ENCODE data around the gene LDB1.

Gene LDB1

DNA sequence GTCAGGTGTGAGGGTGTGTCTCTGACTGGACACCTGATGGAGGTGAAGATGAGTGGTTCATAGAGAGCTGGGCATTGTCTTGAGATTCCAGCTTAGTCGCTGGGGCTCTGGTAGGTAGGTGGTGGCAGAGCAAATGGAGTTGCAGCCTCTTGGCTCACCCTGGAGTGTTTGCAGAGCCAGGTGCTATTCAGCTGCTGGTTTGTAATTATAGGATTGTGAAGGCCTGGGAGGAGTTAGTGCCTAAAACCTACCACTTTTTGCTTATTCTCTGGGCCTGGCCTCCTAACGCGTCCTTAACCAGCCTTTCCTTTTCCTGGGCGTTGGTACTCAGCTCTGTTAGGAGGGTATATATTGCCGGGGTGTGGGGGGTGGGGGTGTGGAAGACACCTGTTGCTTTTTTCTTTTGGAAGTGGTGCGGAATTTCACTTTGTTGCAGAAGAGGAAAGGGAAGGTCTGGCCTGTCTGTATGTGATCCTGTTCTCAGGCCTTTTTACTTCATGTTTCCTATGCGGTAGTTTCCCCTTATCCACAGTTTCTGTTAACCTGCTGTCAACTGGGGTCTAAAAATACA is 15.9 kb upstream of the LDB1 start:
- no peak for DNase-seq (ENCODE audit: low spot score)

DNA sequence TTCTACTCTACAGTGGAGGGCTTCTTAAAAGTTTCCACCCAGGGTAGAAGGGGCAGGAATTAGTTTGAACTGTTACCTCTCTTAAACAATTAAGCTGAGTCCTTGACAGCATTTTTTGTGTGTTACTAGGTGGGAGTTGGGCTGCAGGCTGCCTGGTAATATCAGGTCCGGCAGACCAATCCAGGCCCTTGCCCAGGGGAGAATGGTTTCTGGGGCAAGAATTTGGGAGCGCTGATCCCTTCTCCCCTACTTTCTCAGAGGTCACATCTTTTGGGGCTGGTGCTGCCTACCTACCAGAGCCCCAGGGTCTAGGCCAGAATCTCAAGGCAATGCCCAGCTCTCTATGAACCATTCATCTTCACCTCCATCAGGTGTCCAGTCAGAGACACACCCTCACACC is 14.2 kb upstream of the LDB1 start:
- no peak for DNase-seq (ENCODE audit: low spot score)

DNA sequence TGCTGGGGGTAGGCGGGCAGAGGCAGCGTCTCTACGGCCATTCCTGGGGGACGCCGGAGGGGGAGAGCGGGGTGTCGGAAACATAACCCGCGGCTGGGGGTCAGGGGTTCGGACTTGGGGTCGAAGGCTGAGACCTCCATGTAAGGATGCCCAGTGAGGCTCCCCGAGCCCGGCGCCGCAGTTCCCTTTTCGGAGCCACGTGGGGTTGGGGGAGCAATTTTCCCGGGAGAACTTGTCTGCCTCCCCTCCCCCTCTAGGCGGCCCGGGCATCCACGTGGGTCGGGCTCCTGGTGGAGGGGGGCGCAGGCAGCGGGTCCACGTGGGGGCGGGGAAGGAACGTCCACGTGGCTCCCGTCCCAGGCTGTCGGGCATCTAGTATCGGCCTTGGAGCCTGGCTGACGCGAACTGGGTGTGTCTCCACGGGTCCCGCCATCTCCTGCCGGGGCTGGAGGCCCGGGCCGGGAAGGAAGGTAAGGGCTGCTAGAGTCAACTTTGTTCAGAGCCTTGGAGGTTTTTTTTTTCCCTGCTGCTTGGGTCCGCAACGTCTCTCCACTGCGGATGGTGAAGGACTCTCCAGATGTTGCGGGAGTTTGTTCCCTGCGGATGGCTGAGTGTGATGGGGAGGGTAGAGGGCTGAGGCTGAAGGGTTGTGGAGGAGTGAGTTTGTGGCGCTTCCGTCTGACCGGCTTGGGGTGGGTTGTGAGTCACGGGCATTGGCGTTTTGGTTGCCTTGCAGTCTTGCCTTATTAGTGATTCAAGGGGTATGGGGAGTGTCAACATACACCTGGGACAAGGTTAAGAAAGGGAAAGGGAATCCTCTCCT is 13.4 kb upstream of the LDB1 start:
- DNase-seq (ENCODE audit: low spot score): peak; percentile 62

DNA sequence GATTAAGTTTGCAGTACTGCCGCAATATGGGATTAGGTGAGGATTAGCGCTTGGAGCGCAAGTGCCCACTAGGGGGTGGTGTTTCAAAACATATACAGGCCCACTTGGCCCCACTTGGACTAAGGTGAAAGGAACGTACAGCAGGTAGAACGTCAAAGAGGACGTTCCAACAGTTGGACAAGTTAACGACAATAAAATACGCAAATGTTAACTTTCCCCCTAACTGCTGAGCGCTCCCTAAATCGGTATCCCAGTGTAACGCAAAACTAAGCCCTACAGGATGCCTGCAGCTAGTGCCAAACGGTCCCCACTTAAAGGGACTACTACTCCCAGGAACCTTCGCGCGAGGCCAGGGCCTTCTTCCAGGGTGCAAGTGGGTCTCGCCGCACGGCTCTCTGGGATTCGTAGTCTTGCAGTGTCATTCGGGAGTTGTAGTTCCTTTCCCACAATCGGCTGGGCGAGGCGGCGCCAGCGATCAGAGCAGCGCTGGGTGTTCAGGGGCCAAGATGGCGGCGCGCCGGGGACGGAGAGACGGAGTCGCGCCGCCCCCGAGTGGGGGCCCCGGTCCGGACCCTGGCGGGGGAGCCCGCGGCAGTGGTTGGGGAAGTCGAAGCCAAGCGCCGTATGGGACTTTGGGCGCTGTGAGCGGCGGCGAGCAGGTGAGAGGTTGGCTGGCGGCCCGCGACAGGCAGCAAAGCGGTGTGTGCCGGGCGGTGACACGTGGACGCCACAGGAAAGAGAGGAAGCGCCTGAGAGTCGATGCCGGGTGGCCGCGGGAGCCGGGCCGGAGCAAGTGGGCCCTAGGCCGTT is 12.6 kb upstream of the LDB1 start, which contains the start of gene PPRC1:
PPRC1 (plus strand) TSS at position 478 of the 810 bp plus-strand sequence; CDS start at position 507, 29 bp downstream.
- DNase-seq (ENCODE audit: low spot score): peak; percentile 98

DNA sequence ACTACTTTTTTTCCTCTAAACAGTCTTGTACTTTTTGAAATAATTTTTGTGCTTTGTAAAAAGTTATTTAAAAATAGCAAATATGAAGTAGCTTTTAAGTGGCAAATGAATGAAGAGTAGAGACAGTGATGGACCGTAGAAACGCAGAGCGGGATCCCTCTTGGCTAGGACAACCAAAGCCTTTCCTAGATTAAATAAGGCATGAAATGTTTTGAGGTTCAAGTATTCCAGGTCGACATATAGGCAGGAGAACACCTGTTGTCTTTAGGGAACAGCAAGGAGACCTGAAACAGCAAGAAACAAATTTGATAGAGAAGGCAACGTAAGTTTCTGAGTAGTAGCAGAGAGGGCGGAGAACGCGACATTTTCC is 12.0 kb upstream of the LDB1 start:
- DNase-seq (ENCODE audit: low spot score): no peak

DNA sequence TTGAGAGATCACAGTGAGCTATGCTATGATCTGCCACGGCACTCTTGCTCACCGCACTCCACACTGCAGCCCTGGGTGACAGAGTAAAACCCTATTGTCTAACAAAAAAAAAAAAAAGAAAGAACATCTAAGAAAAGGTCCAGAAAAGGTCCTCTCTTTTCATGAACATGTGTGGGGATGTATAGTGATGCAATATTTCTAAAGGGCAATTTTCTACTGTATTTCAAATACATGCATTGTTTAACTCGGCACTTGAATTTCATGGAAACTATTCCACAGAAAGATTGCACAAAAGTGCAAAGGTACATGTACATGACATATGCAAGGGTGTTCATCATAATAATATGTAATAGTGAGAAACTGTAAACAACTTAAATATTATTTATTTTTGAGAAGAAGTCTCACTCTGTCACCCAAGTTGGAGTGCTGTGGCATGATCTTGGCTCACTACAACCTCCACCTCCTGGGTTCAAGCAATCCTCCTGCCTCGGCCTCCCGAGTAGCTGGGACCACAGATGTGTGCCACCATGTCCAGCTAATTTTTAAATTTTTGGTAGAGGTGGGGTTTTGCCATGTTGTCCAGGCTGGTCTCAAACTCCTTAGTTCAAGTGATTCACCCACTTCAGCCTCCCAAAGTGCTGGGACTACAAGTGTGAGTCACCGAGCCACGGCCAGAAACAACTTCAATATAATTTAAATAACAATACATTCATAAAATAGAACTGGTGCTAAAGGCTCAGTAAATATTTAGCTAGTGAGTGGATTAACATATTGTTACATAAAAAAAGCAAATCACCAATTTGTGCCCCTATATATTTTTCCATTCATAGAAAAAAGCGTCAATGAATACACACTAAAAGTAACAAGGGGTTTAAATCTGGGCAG is 11.4 kb upstream of the LDB1 start:
- no peak for DNase-seq (ENCODE audit: low spot score)

DNA sequence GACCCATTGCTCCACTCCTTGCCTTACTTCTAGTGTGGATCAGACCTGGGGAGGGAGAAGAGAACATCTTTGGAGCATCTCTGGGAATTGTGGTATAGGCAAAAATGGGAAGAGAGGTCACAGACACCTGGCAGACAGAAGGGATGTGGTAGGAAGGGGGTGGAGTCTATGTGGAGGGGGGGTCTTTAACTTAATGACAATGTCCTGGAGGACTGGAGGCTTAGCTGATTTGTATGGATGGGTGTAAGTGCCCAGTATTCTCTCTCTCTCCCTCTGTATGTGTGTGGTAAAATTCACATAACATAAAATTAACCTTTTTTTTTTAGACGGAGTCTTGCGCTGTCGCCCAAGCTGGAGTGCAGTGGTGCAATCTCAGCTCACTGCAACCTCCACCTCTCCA is 3.1 kb upstream of the LDB1 start:
- no peak for DNase-seq (ENCODE audit: low spot score)

DNA sequence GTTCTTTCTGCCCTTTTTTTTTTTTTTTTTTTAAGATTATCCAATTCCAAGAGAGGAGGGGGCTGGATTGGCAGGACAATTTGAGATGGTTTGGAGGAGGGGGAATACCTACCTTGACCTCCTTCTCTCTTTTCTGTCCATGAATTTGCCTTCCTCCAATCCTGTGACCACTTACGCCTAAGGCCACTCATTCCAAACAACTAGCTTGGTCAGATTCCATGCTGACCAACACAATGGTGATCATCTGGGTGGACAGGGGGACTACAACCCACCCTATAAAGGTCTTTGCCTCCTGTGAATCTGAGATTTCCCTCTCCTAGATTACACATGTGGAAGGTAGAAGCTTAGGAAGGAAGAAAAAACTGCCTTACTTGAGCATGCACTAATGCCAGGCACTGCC is 2.3 kb upstream of the LDB1 start:
- DNase-seq (ENCODE audit: low spot score): no peak

DNA sequence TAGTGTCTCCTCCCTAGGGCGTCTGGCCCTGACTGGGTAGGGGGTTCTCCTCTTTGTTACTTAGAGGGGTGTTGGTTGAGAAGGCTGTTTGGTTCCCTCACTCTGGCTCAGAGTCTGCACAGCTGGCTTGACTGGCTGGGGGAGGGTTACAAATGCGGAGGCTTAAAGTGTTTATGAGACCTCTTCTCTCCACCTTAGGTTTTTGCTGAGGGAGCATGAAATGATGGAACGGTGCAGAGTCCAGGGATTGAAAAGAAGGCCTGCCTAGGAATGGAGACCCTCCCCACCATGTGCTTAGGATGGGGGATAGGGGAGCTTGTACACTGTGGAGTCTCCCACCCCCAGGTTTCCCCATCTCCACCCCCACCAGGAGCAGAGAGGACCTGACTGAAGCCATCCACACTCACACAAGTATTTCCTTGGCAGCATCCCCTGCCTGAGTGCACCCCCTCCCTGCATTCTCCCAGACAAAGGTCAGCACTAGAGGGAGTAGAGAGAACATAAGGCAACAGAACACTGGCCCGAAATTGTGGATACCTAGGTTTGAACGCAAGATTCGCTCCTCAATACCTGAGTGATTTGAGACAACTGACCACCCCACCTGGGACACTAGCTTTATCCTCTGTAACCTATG is 1.7 kb upstream of the LDB1 start:
- no peak for DNase-seq (ENCODE audit: low spot score)

DNA sequence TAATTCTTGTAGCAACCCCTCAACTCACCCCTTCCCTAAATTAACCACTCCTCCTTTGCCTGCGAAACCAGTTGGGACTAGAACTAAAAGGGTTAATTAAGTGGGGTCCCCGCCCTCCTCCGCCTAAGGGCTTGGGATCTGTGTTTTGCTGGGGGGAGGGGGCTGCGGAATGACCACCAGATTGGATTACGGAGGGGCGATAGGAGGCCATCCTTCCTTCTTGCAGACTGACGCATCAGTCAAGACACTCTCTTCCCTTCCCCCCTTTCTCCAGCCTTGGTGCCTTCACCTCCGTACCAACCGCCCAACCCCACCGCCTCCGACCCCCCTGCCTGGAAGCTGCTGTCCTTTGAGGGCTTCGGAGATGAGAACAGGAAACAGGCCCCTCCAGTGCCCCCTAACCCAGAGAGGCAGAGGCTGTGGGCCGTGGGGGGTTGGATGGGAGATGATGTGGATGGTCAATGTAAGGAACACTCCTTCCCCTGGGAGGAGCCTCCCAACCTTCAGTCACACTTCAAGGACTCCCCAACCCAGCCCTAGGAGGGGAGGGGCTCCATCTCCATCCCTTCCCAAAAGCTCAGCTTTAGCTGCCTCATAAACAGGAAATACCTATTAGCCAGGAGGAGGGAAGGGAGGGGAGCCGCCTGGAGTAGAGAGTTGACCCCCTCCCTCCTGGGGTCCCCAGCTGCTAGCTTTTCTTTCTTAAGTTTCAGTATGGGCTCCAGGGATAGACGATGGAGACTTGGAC is 997 bp upstream of the LDB1 start:
- no peak for DNase-seq (ENCODE audit: low spot score)

DNA sequence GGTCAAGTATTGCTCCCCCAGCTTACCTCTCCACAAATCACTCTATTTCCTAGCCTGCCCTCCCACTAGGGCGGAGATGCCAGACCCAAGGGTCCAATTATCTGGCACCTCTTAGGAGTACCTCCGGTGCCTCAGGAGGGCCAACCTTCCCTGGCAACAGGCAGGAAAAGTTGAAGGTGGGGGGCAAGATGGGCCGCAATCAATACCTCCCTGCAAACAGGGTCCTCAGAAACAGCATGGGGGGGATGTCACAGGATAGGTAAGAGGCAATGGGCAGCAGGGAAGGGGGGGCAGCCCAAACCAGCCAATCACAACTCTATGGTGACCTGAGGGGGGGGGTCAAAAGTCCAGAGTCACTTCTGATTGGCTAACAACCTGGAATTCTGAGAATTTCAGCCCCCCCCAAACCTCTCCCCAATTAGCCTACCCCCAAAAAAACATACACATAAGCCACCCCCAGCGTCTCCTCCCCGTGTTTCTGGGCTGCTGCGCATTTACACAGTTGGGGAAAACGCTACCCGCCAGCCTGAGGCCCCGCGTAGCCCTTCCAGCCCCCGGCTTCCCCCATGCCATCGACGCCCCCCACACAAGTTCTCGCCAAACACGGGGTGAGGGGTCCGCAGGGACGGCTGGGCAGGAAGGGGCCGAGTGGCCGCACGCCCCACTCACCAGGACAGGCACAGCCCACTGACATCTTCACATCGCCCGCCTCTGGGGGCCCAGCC is 589 bp downstream of the LDB1 start:
- DNase-seq (ENCODE audit: low spot score): peak; percentile 26

DNA sequence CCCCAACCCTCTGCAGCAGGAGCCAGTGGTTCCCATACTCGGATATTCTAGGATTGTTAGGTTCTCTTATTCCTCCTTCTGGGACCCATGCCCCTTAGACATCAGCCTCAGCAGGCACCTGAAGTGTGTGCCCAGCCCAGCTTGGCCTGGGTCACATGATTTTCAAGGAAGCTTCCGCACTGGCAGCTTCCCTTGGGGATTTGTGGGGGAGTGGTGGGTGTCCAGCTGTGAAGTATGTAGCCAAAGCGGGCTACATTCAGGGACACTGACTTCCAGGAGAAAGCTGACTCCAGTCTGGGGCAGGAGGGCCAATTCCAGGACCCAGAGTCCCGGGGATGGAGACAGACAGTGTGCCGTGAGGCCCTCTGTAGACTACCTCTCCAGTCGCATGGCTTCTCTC is 1.3 kb downstream of the LDB1 start:
- peak; percentile 30 for DNase-seq (ENCODE audit: low spot score)

DNA sequence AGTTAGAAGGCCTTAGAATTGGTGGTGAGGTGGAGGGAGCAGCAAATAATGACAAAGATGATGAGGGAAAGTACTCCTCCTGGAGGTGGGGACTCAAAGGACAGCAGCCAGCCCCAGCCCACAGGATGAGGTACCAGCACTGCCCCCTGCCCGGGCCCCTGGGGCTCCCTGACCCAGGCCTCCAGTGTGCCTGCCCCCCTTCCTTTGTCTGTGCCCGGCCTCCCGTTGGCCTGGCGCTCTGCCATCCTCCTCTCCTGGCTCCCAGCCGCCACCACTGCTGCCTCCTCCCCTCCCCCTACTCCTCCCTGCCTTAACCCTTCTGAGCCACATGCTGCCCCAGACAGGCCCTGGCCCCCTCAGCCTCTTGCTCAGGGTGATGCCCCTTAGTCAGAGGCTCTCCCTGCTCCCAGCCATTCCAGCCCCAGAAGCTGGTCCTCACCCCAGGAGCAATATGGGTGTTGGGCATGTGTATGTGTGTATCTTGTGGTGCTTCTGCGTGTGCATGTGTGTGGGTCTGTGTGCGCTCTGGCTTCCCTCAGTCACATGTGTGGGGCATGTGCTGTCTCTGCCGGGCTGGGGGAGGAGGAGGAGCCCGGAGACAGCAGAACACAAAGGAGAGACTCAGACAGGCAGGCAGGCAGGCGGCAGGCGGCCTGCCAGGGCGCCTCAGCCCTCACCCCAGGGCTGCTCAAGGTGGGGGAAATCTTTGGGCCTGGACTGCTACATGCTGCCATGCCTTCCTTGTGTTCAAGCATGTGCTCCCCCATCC is 2.6 kb downstream of the LDB1 start:
- DNase-seq (ENCODE audit: low spot score): peak; percentile 61

DNA sequence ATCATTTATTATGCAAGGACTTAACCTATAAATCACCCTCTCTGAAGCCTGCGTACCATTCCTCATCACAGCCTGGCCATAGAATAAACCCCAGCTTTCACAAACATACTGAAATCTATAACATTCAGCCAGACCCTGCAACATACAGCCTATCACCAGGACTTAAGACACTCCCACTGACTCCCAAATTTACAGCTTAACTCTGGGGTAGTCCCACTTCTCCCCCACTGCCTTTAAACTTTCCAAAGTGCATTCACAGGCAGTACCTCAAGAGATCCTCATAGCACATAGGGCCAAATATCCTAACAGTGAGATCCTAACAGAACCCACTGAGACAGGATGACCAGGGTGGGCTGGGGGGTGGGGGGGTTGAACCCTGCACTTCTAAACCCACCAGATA is 3.5 kb downstream of the LDB1 start:
- no peak for DNase-seq (ENCODE audit: low spot score)

DNA sequence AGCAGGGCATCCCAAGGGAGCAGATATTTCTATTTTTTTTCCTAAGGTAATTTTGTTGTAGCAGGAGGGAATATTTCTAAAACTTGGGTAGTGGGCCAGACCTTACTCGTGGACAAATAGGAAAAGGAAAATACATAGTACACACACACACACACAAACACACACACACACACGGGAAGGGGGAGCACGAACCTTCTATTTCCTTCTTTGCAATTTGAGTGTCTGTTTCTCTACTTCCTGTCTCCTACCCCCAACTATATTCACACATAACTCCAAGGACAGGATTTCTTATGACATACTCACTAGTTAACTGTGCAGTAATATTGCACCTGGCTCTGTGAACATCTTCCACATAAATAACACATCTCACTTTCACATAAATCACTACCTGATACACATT is 4.4 kb downstream of the LDB1 start:
- peak; percentile 57 for DNase-seq (ENCODE audit: low spot score)

DNA sequence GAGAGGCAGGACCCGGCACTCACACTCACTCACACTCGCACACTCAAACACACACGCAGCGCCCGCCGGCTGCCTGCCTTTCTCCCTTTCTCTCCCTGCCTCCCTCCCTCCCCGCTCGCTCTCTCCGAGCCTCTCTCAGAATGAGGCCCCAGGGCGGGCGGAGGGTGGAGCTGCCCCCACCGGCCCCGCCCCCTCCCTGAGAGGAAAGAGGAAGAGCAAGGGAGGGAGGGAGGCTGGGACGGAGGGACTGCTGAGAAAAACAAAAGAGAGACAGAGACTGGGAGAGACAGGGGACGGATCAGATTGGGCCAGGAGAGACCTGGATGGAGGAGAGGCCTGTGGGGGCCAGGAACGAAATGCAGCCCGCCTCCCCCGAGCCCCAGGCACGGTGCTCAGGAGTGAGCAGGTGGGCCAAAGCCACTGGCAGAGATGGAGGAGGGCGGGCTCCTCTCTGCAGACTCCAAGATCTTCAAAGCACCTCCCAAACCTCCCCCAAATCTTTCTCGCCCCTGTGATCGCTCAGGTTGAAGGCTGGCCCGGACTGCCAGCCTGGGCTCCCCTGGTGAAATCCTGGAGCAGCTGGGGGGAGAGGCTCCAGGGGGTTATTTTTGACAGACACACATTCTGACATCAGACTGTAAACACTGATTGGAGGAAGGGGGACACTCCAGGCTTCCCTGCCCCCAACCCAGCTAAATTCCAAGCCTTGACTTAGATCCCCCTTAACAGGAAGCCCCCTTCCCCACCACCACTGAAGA is 5.1 kb downstream of the LDB1 start:
- peak; percentile 56 for DNase-seq (ENCODE audit: low spot score)

DNA sequence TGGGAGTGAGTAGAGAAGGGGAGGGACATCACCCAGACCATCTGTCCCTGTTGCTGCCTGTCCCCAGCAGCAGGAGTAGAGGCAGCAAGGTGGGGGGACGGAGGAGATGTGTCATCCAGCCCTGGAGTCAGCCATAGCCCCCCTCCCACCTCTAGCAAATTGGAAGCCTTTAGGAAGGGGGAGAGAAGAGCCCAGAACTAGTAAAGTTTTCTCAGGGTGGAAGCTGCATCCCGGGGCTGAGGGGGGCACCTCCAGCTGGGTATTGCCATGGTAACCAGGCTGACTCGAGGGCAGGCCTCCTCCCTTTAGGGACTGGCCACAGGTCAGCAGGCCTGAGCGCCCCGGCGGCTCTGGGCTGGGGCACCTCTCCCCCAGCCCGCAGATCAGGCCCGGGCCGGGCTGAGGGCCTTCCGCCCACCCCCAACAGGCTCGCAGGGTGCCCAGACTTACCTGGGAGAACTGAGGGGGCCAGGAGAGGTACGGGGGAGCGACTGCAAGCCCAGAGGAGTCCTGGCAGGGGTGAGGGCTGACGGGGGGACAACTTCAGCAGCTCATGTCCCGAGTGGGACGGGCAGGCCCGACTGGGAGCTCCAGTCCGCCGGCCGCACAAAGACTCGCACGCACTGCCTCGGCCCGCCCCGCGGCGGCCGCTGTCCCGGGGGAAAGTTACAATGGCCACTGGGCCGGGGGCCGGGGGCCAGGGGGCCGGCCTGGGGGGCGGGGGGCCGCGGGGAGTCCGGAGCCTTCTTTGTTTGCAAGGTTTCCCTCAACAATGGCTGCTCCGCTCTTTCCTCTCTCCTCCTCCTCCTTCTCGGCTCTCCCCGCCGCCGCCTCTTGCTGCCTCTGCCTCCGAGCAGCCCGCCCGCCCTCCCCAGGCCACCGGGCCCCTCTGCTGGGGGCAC is 6.0 kb downstream of the LDB1 start:
- DNase-seq (ENCODE audit: low spot score): no peak
